NCI-H1417 treated with DMSO at 0.1 percent for 48 hours (cell line): ENCODE data around the gene NPFF.

Experiments used
- DNase-seq: peaks from one replicate; lab custom pipeline; 2025; lab: John Stamatoyannopoulos, UW

NPFF gene

GRCh38 chr12:53513712-53514410 lies 6.6 kb upstream of the NPFF start:
- no peak for DNase-seq

GRCh38 chr12:53510181-53510812 lies 3.0 kb upstream of the NPFF start:
- no peak for DNase-seq

GRCh38 chr12:53508534-53509170 lies 1.4 kb upstream of the NPFF start:
- peak; percentile 44 for DNase-seq

GRCh38 chr12:53507603-53507885 lies 260 bp upstream of the NPFF start:
- no peak for DNase-seq

- DNase-seq = no peak
Observed at GRCh38 chr12:53506450-53506785, 866 bp downstream of the NPFF start.

GRCh38 chr12:53505555-53506449 lies 1.5 kb downstream of the NPFF start:
- DNase-seq = no peak

GRCh38 chr12:53505086-53505485 lies 2.2 kb downstream of the NPFF start:
- DNase-seq = no peak

GRCh38 chr12:53504004-53504920 lies 3.0 kb downstream of the NPFF start:
- DNase-seq = no peak

GRCh38 chr12:53502983-53503728 lies 4.1 kb downstream of the NPFF start:
- no peak for DNase-seq

GRCh38 chr12:53502331-53502730 lies 5.0 kb downstream of the NPFF start:
- no peak for DNase-seq

GRCh38 chr12:53501615-53502181 lies 5.6 kb downstream of the NPFF start:
- DNase-seq = no peak

GRCh38 chr12:53500776-53501614 lies 6.3 kb downstream of the NPFF start, which contains the start of gene TARBP2:
TSS of gene TARBP2 (plus strand) at chr12:53501283. CDS start at chr12:53501409, 126 bp downstream.
- peak; percentile 100 for DNase-seq

GRCh38 chr12:53500142-53500775 lies 7.0 kb downstream of the NPFF start:
- no peak for DNase-seq

GRCh38 chr12:53499266-53500141 lies 7.8 kb downstream of the NPFF start, which contains the start of gene MAP3K12:
TSS of gene MAP3K12 (minus strand) at chr12:53499458. CDS start at chr12:53487391, 12,067 bp downstream.
- no peak for DNase-seq

- no peak for DNase-seq
Observed at GRCh38 chr12:53498235-53498630, 9.1 kb downstream of the NPFF start.

- no peak for DNase-seq
Observed at GRCh38 chr12:53497461-53497860, 9.8 kb downstream of the NPFF start.

- DNase-seq = no peak
Observed at GRCh38 chr12:53496752-53497032, 10.6 kb downstream of the NPFF start.
